Measurements from ENCODE around the gene CFAP61.

DNA sequence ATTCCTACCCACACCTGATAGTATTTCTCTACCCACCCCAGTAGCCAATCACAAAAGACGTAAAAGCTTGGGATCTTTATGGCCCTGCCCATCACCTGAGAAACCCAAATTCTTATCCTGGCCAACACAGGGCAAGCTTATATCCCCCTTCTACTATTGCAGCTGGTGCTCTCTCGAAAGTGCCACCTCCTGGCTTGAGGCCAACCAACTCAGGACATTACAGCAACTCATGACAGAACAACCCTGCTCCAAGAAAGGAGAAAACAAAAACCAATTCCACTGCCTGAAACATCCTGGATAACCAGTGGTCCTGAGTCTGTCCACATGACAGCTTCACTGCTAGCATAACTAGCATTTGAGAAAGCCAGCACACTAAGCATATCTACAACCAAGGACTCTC is 97.9 kb downstream of the CFAP61 start:
- TF ChIP-seq, protein P1, sequence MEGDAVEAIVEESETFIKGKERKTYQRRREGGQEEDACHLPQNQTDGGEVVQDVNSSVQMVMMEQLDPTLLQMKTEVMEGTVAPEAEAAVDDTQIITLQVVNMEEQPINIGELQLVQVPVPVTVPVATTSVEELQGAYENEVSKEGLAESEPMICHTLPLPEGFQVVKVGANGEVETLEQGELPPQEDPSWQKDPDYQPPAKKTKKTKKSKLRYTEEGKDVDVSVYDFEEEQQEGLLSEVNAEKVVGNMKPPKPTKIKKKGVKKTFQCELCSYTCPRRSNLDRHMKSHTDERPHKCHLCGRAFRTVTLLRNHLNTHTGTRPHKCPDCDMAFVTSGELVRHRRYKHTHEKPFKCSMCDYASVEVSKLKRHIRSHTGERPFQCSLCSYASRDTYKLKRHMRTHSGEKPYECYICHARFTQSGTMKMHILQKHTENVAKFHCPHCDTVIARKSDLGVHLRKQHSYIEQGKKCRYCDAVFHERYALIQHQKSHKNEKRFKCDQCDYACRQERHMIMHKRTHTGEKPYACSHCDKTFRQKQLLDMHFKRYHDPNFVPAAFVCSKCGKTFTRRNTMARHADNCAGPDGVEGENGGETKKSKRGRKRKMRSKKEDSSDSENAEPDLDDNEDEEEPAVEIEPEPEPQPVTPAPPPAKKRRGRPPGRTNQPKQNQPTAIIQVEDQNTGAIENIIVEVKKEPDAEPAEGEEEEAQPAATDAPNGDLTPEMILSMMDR (IDR thresholded peaks at IDR 0.05): no peak
- TF ChIP-seq, protein P2, sequence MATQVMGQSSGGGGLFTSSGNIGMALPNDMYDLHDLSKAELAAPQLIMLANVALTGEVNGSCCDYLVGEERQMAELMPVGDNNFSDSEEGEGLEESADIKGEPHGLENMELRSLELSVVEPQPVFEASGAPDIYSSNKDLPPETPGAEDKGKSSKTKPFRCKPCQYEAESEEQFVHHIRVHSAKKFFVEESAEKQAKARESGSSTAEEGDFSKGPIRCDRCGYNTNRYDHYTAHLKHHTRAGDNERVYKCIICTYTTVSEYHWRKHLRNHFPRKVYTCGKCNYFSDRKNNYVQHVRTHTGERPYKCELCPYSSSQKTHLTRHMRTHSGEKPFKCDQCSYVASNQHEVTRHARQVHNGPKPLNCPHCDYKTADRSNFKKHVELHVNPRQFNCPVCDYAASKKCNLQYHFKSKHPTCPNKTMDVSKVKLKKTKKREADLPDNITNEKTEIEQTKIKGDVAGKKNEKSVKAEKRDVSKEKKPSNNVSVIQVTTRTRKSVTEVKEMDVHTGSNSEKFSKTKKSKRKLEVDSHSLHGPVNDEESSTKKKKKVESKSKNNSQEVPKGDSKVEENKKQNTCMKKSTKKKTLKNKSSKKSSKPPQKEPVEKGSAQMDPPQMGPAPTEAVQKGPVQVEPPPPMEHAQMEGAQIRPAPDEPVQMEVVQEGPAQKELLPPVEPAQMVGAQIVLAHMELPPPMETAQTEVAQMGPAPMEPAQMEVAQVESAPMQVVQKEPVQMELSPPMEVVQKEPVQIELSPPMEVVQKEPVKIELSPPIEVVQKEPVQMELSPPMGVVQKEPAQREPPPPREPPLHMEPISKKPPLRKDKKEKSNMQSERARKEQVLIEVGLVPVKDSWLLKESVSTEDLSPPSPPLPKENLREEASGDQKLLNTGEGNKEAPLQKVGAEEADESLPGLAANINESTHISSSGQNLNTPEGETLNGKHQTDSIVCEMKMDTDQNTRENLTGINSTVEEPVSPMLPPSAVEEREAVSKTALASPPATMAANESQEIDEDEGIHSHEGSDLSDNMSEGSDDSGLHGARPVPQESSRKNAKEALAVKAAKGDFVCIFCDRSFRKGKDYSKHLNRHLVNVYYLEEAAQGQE (IDR thresholded peaks at IDR 0.05; ENCODE audit: insufficient read depth in 1 of 2, low read depth in 2 of 2, low read length in 1 of 2): no peak
- TF ChIP-seq SIN3A (IDR thresholded peaks at IDR 0.05; ENCODE audit: borderline replicate concordance, insufficient read depth, low read depth, low read length) (no peak), POLR2AphosphoS5 (IDR thresholded peaks at IDR 0.05; ENCODE audit: low read depth, low read length) (no peak), TCF7L2 (IDR thresholded peaks at IDR 0.05; ENCODE audit: low read depth, low read length) (no peak)
